BJ (cell line): ENCODE measurements around the gene HES1. TPM values are rescaled to one million over a fixed set of nuclear protein-coding genes. Genes with fewer than 3 reads are reported as not detected.

ENCODE experiments used
- CTCF ChIA-PET: fragments of 350-600 bp; formaldehyde crosslinking; extraction: SDS; loops from one replicate; lab custom pipeline; 2021; ENCODE audit warnings: antibody characterized with exemption, inconsistent platforms; lab: Yijun Ruan, JAX
- POLR2A ChIA-PET: fragments of 300-600 bp; sonication (Branson Sonifier 250); formaldehyde crosslinking; extraction: SDS; loops from one replicate; lab custom pipeline; 2021; ENCODE audit warnings: antibody characterized with exemption; lab: Charles Lee
- DNase-seq: peaks from one replicate; pipeline ENCODE4 v3.0.0-alpha.2; 2011; ENCODE audit warnings: low read depth
- H3K27me3 ChIP-seq: 2 replicates; pipeline ENCODE4 v1.6.0; 2011; ENCODE audit warnings: low read length; ENCODE audit not compliant: control insufficient read depth, insufficient read depth
- H3K36me3 ChIP-seq: 2 replicates; pipeline ENCODE4 v1.5.1; 2011; ENCODE audit warnings: low read length; ENCODE audit not compliant: control insufficient read depth, insufficient read depth
- H3K4me3 ChIP-seq: 2 replicates; pipeline ENCODE4 v1.5.1; 2011; ENCODE audit warnings: low read depth, mild to moderate bottlenecking, control low read depth, low read length
- polyA plus RNA-seq: library from polyadenylated mRNA; depleted of rRNA; stranded (reverse); fragments of >200 nt; gene quantifications from 2 replicates; pipeline ENCODE4 v1.2.3, GENCODE V29; 2011; rRNA removed
- small RNA-seq: library from RNA; depleted of rRNA; stranded (forward); fragments of <200 nt; gene quantifications from one replicate; pipeline ENCODE3, GENCODE V24; 2012; ENCODE audit warnings: low replicate concordance, low read depth; ENCODE audit not compliant: insufficient read length
- TF ChIP-seq, protein P1 (sequence below): IDR thresholded peaks from 2 replicates; pipeline ENCODE4 v1.5.1; 2011; ENCODE audit warnings: low read depth, mild to moderate bottlenecking, control low read depth, inconsistent platforms, low read length, moderate library complexity; ENCODE audit not compliant: insufficient read depth

HES1 gene
- polyA plus RNA-seq, 1 experiment = 16.2 TPM

DNA sequence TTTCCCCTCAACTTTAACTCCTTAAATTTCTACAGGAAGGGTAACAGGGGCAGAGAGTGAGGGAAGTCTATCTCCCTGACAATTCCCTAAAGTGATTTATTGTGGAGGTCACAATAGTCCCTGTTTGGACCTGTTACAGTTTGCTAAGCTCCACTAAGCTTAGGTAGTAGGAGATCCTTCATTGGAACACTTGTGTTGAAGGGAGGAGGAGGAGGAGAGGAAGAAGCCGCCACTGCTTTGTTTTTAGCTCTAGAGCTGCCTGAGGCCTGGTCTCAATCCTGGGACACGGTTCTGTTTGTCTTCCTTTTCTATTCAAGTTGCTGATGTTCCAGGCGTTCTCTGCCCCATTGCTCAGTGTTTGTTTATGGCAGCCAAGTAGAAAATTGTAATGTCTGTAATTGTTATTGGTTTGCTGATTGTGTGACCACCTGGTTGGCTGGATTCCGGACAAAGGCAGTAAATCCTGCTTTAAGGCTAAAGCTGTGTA lies 48.4 kb downstream of the HES1 start:
- no peaks in the 10 kb centered on the region; the same call in 1 of the 2 replicates for H3K27me3 ChIP-seq
- no peak overlapping the region for H3K4me3 ChIP-seq
- TF ChIP-seq, protein P1, sequence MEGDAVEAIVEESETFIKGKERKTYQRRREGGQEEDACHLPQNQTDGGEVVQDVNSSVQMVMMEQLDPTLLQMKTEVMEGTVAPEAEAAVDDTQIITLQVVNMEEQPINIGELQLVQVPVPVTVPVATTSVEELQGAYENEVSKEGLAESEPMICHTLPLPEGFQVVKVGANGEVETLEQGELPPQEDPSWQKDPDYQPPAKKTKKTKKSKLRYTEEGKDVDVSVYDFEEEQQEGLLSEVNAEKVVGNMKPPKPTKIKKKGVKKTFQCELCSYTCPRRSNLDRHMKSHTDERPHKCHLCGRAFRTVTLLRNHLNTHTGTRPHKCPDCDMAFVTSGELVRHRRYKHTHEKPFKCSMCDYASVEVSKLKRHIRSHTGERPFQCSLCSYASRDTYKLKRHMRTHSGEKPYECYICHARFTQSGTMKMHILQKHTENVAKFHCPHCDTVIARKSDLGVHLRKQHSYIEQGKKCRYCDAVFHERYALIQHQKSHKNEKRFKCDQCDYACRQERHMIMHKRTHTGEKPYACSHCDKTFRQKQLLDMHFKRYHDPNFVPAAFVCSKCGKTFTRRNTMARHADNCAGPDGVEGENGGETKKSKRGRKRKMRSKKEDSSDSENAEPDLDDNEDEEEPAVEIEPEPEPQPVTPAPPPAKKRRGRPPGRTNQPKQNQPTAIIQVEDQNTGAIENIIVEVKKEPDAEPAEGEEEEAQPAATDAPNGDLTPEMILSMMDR = no peak
- ChIA-PET POLR2A (no interaction called here), CTCF (interaction anchor here (1.1 kb wide), 1 partner anchor 10 kb away, joined by 3 read pairs; no protein-coding TSS in a partner anchor)
- DNase-seq = no peak
- no peaks in the 10 kb centered on the region for H3K36me3 ChIP-seq

DNA sequence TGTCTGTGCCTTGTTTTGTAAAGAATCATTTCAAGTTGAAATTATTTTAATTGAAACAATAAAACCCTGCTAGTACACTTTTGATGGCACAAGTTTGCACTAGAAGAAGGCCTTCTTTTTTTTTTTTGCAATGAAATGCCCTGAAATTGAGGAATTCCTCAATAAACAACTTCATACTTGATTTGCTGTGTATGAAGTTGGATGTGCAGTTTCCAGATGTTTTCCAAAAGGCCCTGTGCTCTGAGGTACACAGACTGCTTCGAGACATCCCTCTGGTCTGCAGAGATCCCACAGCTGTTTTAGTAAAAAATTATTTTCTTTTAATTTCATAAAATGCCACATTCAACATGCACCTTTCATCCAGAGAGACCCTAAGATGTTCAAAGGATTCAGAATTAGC lies 48.9 kb downstream of the HES1 start:
- no peak for DNase-seq
- H3K4me3 ChIP-seq = no peak overlapping the region
- ChIA-PET POLR2A (no interaction called here), CTCF (no interaction called here)
- no peaks in the 10 kb centered on the region; the same call in 1 of the 2 replicates for H3K27me3 ChIP-seq
- no peaks in the 10 kb centered on the region for H3K36me3 ChIP-seq
- TF ChIP-seq, protein P1 = no peak

DNA sequence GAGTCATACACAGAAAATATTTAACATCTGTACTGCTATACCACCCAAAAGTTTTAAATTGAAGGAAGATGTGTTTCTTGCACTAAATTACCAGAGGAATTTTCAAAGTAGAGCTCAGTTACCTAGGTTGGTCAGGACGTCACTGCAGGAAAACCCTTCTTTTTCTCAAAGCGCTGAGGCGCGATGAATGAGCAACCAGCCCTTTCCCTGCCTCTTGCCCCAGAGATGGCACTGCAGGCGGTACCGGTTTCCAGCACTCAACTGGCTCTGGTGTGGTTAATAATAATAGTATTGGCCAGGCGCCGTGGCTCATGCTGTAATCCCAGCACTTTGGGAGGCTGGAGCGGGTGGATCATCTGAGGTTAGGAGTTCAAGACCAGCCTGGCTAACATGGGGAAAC lies 49.3 kb downstream of the HES1 start:
- Histone ChIP-seq H3K36me3 (no peaks in the 10 kb centered on the region), H3K4me3 (no peak overlapping the region), H3K27me3 (no peaks in the 10 kb centered on the region; the same call in 1 of the 2 replicates)
- ChIA-PET CTCF (no interaction called here), POLR2A (no interaction called here)
- TF ChIP-seq, protein P1 = no peak
- DNase-seq = no peak

DNA sequence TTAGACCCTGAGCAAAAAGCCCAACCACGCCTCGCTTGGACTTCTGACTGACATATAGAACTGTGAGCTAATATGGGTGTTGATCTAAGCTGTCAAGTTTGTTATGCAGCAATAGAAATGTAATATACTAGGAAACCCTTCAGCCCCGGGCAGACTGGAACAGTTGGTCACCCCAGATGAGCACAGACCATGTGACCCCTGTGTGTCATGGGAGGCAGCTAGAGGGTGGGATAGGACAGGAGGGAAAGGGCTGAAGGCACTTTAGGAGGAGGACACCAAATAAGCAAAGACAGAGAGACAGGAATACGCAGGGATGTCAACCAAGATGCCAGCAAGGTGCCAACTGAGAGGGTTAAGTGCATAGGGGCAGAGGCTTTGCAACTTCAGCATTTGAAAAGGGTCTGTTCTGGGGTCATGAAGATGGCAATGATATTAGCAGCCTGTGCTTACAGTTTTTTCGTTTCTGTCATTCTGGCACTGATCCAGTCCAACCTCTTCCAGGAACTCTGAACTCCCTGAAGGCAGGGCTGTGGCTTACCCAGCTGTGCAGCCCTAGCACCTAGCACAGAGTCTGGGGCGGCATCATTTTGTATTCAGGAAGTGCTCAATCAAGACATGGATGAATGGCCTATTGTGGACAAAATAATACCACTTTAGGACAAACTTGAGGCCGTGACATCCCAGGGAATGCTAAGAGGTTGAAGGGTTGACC lies 51.4 kb downstream of the HES1 start:
- no peaks in the 10 kb centered on the region for H3K36me3 ChIP-seq
- POLR2A ChIA-PET = no interaction called here
- H3K27me3 ChIP-seq = no peaks in the 10 kb centered on the region; the same call in 1 of the 2 replicates
- DNase-seq = no peak
- CTCF ChIA-PET = no interaction called here
- TF ChIP-seq, protein P1 = no peak
- no peak overlapping the region for H3K4me3 ChIP-seq

Small RNA genes lying within 50 kb of the gene (small RNA-seq; reads per million reads assigned to genes)
- not detected for gene RN7SL215P

Other genes starting within 250 kb of the HES1 start
- gene CPN2, start 215.2 kb downstream of the HES1 start, polyA plus RNA-seq = not detected in 2 replicates
- 0.67 and 1.2 TPM in 2 replicates for gene LRRC15, start 233.6 kb downstream of the HES1 start, polyA plus RNA-seq